NCI-H82 (cell line): ENCODE results near the gene WSCD2.
A peak's percentile ranks its signal among the peaks of the same experiment; 100 is the strongest.

Experiments used
- DNase-seq: peaks from one replicate; lab custom pipeline; 2025; lab: John Stamatoyannopoulos, UW

WSCD2 gene

DNA sequence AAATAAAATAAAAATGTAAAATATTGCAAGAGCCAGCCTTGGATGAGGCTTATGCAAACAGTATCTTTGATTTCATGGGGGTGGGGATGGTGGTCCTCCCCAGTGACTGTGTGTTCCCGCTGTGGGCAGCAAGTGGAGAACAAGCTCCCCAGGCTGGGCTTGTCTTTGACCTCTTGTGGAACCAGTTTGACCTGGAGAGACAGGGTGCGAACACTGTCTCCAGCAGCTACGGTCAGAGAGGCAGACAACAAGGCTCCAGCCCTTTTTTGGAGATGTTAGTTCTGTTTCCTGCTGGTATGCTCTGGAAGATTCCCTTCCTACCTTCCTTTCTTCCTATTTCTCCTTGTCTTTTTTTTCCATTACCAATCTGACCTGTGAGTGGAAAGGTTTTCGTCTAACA lies 21.8 kb upstream of the WSCD2 start:
- no peak for DNase-seq

DNA sequence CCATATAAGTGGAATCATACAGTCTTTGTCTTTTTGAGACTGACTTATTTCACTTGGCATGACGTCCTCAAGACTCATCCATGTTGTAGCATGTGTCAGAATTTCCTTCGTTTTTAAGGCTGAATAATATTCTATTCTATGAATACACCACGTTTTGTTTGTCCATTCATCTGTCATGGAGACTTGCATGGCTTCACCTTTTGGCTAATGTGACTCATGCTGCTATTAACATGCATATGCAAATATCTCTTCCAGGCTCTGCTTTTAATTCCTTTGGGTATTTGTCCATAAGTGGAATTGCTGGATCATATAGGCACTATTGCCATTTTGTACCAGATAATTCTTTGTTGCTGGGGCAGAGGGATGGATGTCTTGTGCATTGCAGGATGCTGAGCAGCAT lies 19.6 kb upstream of the WSCD2 start:
- no peak for DNase-seq

DNA sequence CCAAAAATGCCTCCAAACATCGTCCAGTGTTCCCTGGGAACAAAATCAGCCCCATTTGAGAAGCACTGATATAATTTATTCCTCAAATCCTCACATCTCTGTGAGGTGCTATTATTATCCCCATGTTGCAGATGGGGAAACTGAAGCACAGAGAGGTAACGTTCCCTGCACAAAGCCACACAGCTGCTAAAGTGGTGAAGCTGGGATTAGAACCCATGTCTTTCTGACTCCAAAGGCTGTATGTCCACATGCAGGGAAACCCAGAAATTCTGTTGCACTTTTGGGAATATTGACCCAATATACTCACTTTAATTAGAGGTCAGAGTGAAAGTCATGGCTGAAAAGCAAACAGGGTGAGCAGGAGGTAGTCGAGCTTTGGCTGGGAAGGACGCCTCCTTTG lies 19.1 kb upstream of the WSCD2 start:
- DNase-seq: no peak

DNA sequence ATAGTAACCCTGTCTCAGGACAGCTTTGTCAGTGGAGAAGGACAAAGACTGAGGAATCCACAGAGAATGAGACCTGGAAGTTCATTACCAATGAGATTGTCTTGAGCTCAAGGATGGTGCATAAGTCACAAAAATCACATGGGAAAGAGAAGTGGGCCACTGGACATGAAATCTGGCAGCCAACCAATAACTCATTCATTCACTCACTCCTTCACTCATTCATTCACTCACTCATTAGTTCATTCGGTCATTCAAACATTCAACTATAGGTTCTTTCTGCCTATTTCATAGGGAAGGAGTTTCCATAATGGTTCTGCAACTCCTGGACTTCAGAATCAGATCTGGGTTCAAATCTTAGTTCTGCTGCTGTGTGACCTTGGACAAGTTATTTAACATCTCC lies 18.2 kb upstream of the WSCD2 start:
- no peak for DNase-seq

DNA sequence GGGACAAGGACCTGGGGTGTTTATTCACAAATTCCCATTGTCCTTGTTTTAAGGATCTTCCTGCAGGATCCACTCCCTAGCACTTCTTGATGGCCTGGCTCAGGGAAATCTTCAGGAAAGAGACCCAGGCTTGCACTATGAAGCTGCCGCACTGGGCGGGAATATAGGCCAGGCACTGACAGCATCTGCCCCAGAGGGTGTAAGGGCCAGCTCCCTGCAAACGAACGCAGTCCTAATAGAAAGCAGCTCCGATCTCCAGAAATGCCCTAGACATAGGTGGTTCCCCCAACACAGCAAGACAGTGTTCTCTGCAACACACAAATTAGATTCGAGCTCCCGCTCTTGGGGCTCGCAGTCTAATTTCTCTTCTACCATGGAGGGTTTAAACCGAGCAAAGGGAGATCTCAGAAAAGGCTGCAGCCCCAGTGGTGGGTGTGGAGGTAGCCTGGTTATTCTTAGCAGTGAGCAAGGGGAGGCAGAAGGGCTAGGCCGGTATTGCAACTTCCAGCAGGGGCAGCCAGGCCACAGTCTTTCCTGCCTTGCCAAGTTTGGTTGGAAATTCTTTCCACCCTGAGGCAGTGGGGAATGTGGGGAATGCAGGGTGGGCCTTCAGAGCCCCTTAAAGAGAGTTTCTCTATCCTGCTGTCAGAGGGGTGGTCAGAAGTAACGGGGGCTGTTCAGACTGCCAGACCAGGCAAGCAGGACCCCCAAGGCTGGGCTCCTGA lies 16.1 kb upstream of the WSCD2 start:
- peak; percentile 20 for DNase-seq

DNA sequence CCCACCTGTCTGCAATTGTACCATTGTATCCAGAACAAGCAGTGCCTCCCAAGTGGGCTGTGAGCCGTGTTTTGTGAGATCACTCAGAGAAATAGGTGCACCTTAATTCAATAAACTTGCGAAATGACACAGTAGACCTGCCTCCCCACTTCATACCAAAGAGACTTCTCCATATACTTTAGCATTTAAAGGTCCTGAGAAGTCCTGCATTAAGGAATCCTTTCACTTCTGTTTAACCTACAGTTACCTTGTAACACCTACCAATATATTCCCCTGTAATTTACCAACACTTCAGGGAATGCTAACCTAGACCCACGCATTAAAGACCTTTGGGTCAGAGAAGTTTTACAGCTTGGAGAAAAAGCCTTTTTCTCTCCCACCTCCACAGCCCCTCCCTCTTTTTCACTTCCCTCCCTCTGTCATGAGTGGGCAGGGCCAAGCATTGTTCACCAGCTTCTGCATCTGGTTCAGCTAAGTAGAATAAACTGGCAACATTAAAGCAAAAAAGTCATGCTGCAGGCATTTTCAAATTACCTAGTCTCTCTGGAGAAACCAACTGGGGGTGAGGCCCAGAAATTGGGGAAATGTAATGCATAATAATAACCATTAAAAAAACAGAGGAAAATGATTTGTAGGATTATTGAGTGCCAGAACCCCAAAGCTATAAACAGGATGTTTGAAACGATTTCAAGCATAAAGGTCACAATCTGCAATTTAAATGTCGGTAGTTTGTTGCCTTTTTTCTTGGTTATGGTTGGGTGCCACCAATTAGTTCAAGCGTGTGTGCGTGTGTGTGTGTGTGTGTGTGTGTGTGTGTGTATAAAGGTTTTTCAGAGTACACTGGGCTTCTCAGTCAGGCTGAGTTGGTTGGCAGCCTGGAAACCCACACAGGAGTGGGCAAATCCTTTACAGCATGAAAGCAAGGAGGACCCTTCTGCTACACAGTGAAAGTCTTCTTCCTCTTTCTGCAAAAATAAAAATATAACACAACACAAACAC lies 13.7 kb upstream of the WSCD2 start:
- no peak for DNase-seq

DNA sequence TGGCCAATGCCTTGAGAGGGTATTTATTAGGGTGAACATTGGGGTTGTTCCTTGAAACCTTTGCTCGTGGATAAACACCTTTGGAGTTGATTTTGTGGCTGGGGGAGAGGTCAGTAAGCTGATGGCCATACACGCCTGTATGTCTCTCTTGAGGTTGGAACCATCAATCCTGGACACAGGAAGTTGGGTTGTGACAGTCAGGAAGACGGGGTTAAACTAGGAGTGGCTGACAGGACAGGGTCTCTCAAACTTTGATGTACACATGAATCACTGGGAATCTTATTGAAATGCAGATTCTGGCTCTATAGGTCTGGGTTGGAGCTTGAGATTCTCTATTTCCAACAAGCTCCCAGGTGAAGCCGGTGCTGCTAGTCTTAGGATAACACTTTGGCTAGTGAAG lies 12.8 kb upstream of the WSCD2 start:
- no peak for DNase-seq

DNA sequence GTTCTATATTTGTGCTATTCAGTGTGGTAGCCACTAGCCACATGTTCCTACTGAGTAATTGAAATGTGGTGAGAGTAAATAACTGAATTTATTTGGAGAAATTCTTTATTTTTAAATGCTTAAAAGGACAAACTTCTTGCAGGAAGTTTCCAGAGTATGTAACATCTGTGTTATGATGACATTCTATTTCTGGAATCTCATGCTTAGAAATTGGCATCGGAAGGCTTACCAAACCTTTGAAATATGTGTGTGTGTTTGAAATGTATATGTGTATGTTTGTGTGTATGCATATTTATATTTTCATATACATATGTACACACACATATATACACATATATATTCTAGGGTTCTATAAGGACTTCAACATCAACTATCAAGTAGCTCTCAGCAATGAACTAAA lies 12.4 kb upstream of the WSCD2 start:
- no peak for DNase-seq

DNA sequence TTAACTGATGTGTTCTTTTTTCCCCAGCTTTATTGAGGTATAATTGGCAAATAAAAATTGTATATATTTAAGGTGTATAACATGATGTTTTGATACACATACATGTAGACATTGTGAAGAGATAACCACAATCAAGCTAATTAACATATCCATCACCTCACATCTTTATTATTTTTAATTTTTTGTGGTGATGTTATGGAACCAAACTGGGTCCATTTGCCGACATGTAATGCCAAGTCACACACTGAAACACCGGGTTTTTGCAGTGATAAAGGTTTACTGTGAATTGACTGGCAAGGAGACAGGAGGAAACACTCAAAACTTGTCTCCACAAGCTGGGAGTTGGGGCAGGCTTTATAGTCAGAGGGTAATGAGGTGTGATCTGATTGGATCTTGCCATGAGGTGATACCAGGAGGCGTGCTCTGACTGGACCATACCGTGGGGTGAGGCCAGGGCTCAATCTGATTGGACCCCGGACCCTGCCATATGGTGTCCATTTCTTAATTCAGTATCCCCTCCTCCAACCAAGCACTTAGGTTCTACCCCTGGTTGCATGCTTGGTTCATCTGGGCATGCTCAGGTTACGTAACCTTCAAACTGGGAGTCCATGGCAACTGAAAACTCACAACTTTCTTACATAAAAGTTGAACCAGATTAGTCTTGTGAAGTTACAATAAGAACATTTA lies 11.8 kb upstream of the WSCD2 start:
- peak; percentile 83 for DNase-seq

DNA sequence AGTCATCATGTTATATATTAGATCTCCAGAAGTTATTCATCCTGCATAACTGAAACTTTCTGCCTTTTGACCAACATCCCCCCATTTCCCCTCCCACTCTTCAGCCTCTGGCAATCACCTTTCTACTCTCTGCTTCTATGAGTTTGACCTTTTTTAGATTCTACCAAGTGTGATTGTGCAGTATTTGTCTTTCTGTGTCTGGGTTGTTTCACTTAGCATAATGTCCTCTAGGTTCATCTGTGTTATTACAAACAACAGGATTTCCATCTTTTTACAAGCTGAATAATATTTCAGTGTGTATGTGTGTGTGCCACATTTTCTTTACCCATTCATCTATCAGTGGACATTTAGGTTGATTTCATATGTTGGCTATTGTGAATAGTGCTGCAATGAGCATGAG lies 11.2 kb upstream of the WSCD2 start:
- no peak for DNase-seq

DNA sequence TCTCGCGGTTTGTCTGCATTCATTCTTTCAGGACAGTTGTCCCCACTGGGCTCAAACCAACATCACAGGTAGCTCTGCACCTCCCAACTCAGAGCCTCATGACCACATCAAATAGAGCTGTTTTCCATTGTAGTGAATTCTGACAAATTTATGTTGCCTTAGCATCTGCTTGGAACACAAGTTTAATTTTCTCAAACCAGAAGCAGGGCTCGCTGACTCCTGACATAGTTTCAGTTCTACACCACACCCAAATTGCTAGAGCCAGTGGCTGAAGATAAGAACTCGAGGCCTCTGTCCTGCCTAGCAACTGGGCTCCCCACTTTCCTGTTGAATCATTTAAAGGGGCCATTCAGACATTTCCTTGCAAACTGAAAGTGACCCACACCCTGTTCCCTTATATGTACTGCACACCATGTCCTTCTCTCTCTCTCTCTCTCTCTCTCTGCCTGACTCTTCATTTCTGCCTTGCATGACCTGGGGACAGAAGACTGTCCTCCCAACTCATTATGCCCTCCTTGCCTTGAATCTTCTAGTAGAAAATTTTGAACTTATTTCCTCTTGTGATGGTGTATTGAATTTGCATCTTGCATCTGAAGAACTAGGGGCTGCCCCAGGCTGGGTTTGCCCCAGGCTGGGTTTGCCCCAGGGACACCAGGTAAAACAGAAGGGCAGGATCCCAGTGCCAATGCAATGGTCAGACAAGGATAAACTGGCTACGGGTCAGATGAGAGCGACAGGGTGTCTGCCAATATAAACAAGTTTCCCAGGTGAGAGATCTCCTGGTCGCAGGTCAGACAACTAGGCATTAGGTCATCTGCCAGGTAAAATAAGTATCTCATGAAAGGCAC lies 9.7 kb upstream of the WSCD2 start:
- DNase-seq: no peak

DNA sequence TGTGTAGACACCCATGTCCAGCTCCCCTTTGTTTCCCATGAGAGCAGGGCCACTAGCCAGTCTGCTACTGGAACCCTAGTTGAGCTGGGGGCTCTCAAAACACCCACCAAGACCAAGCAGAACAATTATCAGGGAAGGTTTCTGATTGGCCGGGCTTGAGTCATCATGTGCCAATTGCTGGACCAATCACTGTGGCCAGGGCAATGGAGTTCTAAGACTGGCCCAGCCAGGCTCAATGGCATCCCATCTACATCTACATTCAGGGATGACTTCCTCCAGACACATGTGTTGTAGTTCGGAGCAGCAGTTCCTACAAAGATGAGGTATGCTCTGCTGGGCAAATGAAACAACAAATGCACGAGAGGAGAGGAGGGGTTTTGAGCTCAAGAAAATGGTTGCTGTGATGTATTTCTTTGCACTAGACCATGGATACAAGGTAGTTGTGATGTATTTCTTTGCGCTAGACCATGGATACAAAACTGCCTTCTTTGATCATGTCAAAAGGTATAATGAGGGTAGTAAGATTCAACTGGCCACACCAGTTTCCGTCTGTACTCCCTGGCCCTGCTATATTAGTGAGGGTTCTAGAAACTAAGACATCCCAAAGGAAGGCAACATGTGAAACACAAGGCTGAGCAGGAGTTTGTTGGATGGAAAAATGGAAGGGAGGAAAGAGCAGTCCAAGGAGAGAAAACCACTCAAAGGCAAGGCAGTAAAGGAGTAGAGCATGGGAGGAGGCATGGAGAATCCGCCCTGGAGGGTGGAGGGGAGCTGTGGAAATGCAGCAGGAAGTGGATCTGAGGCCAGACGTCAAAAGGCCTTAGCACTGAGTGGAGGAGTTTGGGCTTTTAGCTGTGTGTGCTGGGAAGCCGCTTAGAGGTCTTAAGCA lies 8.9 kb upstream of the WSCD2 start:
- no peak for DNase-seq

DNA sequence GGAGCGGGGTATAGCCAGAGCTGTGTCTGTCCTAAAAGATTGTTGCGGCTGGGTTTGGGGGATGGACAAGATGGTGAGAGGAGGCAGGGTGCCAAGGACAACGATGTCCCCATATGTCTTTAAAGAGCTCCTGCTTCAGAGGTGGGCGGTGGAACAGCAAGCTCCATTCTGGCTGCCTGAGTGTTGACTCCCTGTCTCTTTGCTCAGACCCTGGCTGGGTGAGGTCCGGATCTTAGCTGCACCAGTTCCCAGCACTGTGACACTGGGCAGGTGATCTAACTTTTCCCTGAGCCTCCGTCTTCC lies 8.3 kb upstream of the WSCD2 start:
- DNase-seq: peak; percentile 24

DNA sequence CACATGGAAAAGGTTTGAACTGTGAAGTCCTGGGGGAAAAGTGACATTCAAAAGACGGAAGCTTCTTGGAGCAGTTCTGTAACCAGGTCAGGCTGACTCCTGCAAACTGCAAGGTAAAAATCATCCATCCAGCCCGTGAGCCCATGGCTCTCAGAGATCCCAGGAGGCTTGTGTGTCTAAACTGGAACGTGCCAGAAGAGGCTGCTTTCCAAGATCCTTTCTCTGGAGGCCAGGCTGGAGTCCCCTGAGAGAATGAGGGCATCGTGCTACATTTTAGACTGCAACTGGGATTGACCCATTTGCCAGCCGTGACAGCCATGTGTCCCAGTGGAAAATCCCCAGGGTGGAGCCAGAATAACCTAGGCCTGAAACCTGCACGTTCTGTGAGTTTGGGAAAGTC lies 7.8 kb upstream of the WSCD2 start:
- no peak for DNase-seq

DNA sequence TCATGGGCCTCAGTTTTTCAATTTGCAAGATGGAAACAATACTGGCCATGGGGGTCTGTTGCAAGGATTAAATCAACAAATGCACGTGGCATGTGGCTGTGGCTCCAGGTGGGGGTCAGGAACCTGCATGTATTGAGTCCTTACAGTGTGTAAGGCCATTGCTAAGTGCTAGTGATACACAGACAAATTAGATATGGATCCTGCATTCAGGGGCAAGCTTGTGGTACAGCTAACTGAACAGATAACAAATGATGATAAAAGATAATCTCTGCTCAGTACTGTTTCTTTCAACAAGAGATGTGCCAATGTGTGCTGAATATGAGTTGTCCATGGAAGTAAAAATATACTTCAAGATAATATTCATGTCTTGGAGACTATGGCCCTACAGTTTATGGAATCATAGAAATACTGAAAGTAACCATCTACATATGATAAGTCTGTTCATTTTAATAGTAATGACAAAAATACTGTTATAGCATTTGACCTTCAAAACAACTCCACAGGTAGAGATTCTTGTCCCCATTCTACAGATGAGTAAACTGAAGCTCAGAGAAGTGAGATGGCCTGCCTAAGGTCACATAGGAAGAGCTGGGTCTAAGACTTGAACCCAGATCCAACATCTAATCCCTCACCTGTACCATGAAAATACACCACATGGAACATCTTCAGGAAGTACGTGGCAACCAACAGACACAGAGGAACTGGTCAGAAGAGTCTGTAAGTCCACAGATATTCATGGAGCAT lies 7.2 kb upstream of the WSCD2 start:
- no peak for DNase-seq

DNA sequence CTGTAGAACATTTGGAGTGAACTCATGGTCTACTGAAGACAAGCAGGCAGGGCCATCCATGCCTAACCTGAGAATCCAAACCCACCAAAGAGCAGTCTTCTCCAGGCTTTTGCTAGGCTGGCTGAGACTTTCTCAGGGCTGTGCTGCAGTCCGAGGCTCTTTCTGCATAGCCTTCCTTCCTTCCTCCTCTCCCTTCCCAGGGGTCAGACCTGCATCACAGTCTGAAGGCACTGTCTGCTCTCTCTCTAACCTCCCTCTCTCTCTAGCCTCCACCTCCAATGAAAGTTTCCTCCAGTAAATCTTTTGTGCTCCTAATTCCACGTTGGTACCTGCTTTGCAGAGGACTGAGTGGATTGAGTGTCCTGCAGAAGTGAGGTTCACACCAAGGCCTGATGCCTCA lies 6.4 kb upstream of the WSCD2 start:
- DNase-seq: no peak

DNA sequence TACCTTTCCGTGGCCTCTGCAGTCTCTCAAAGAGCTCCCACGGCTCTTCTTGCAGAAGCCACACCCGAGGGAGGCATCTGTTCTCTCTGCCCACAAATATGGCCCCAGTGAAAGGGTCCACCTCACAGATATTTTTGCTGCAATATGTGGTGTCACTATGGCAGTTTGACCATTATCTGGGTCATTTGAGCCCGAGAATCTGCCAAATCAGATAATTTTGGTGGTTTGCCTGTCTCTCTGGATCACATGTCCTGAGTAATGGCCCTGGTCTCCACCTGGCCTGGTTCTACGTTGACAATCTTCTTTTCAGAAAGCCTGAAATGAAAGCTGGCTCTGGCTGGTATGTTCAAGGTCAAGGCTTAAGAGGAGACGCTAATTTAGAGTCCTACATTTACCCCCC lies 5.7 kb upstream of the WSCD2 start:
- DNase-seq: no peak

DNA sequence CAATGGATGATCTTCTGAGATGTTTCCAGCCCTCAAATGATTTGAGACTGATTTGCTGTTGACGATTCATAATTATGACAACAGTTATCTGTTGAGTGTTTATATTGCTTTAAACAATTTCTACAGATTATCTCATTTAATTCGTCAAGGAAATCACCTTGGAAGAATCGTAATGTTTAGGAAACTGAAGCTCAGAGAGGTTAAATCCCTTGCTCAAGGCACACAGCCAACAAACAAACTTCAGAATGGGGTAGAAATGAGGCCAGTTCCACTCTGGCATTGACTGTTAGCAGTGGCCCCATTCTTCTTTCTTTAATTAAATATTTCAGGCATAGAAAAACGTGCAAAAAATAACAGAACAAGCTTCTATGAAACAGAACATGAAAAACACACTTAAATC lies 4.0 kb upstream of the WSCD2 start:
- DNase-seq: no peak

DNA sequence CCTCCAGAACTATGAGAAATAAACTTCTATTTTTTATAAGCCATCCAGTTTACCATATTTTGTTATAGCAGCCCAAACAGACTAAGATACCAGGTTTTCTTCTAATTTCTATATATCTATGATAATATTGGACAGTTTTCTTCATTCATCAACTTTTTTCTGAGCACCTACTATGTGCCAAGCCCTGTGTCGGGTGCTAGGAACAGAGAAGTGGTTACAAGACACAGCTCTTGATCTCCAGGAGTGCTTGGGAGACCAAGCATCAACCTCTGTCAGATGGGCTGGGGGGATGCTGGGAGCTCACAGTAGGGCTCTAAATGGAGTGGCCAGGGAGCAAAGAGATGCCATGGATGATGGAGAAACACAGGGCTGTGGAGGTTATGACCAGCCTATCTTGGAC lies 2.9 kb upstream of the WSCD2 start:
- DNase-seq: no peak

DNA sequence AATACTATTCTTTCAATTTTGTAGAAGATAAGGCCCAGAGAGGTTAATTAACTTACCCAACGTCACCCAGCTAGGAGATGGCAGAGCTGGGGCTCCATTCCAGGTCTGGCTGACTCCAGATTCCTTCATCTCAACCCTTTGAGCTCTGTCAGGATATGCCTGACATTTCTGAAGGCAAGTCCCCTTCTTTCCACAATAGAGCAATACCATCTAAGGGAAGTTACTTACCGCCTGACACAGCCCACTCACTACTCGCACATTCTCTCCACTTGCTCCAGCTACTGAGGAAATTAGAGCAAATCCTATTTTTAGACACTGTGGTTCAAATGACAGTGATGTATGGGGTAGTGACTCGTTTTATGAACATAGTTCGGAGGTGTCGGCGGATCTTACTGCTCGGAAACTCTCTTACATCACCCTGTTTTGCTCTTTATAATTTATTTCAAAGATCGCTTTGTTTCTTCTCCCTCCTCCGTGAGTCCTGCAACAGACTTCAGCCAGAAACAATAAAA lies 2.0 kb upstream of the WSCD2 start:
- DNase-seq: no peak
